ENCODE results near the gene GLIS2.

The GLIS2 gene

GRCh38 chr16:4339909-4340308 is 24.0 kb downstream of the GLIS2 start:
- H3K36me3 ChIP-seq (ENCODE audit: insufficient read depth, low read length), result no peaks in the 10 kb centered on the region
- no peak overlapping the region for H3K9ac ChIP-seq (ENCODE audit: low read depth, low read length, poor library complexity, severe bottlenecking)
- no peaks in the 10 kb centered on the region for H3F3A ChIP-seq (ENCODE audit: low read depth)
- H3K9me3 ChIP-seq (ENCODE audit: insufficient read depth, low read depth, low read length), result no peaks in the 10 kb centered on the region
- no peaks in the 10 kb centered on the region for H3K27me3 ChIP-seq (ENCODE audit: insufficient read depth, low read length, poor library complexity, severe bottlenecking)
- no peak overlapping the region for H3K4me2 ChIP-seq (ENCODE audit: low read depth, low read length, poor library complexity, severe bottlenecking)
- no peak overlapping the region for H3K4me3 ChIP-seq (ENCODE audit: low read length, poor library complexity, severe bottlenecking)
- H4K20me1 ChIP-seq (ENCODE audit: insufficient read depth, low read length, poor library complexity, severe bottlenecking), result no peaks in the 10 kb centered on the region
- H3K9me2 ChIP-seq (replicated peaks; ENCODE audit: low read depth, low read length), result no peaks in the 10 kb centered on the region
- H3K79me2 ChIP-seq (ENCODE audit: insufficient read depth, low read length), result no peaks in the 10 kb centered on the region; the same call in 1 of the 2 replicates
- no peak overlapping the region for H2AFZ ChIP-seq (ENCODE audit: low read length)
- H3K4me1 ChIP-seq (ENCODE audit: insufficient read depth, low read length, poor library complexity, severe bottlenecking), result no peaks in the 10 kb centered on the region
- TF ChIP-seq CTCF (conservative IDR thresholded peaks at IDR 0.05; ENCODE audit: low read length) (no peak), EZH2phosphoT487 (IDR thresholded peaks at IDR 0.05; ENCODE audit: borderline replicate concordance) (no peak)

GRCh38 chr16:4340443-4340842 is 24.6 kb downstream of the GLIS2 start:
- no peaks in the 10 kb centered on the region for H4K20me1 ChIP-seq (ENCODE audit: insufficient read depth, low read length, poor library complexity, severe bottlenecking)
- TF ChIP-seq EZH2phosphoT487 (IDR thresholded peaks at IDR 0.05; ENCODE audit: borderline replicate concordance) (no peak), CTCF (conservative IDR thresholded peaks at IDR 0.05; ENCODE audit: low read length) (no peak)
- no peak overlapping the region for H2AFZ ChIP-seq (ENCODE audit: low read length)
- H3K4me2 ChIP-seq (ENCODE audit: low read depth, low read length, poor library complexity, severe bottlenecking), result no peak overlapping the region
- H3K9me3 ChIP-seq (ENCODE audit: insufficient read depth, low read depth, low read length), result no peaks in the 10 kb centered on the region
- H3K36me3 ChIP-seq (ENCODE audit: insufficient read depth, low read length), result no peaks in the 10 kb centered on the region
- H3K4me3 ChIP-seq (ENCODE audit: low read length, poor library complexity, severe bottlenecking), result no peak overlapping the region
- H3F3A ChIP-seq (ENCODE audit: low read depth), result no peaks in the 10 kb centered on the region
- no peaks in the 10 kb centered on the region for H3K9me2 ChIP-seq (replicated peaks; ENCODE audit: low read depth, low read length)
- H3K27me3 ChIP-seq (ENCODE audit: insufficient read depth, low read length, poor library complexity, severe bottlenecking), result no peaks in the 10 kb centered on the region
- H3K4me1 ChIP-seq (ENCODE audit: insufficient read depth, low read length, poor library complexity, severe bottlenecking), result no peaks in the 10 kb centered on the region
- no peaks in the 10 kb centered on the region; the same call in 1 of the 2 replicates for H3K79me2 ChIP-seq (ENCODE audit: insufficient read depth, low read length)
- H3K9ac ChIP-seq (ENCODE audit: low read depth, low read length, poor library complexity, severe bottlenecking), result no peak overlapping the region

GRCh38 chr16:4341250-4341649 is 25.4 kb downstream of the GLIS2 start:
- no peak for TF ChIP-seq CTCF (conservative IDR thresholded peaks at IDR 0.05; ENCODE audit: low read length)
- no peak for TF ChIP-seq EZH2phosphoT487 (IDR thresholded peaks at IDR 0.05; ENCODE audit: borderline replicate concordance)
- H3K4me3 ChIP-seq (ENCODE audit: low read length, poor library complexity, severe bottlenecking), result no peak overlapping the region
- no peaks in the 10 kb centered on the region; the same call in 1 of the 2 replicates for H3K79me2 ChIP-seq (ENCODE audit: insufficient read depth, low read length)
- H3K4me1 ChIP-seq (ENCODE audit: insufficient read depth, low read length, poor library complexity, severe bottlenecking), result no peaks in the 10 kb centered on the region
- no peak overlapping the region for H3K4me2 ChIP-seq (ENCODE audit: low read depth, low read length, poor library complexity, severe bottlenecking)
- no peaks in the 10 kb centered on the region for H3K9me3 ChIP-seq (ENCODE audit: insufficient read depth, low read depth, low read length)
- no peak overlapping the region for H3K9ac ChIP-seq (ENCODE audit: low read depth, low read length, poor library complexity, severe bottlenecking)
- H4K20me1 ChIP-seq (ENCODE audit: insufficient read depth, low read length, poor library complexity, severe bottlenecking), result no peaks in the 10 kb centered on the region
- no peak overlapping the region for H2AFZ ChIP-seq (ENCODE audit: low read length)
- H3F3A ChIP-seq (ENCODE audit: low read depth), result no peaks in the 10 kb centered on the region
- no peaks in the 10 kb centered on the region for H3K36me3 ChIP-seq (ENCODE audit: insufficient read depth, low read length)
- no peaks in the 10 kb centered on the region for H3K9me2 ChIP-seq (replicated peaks; ENCODE audit: low read depth, low read length)
- no peaks in the 10 kb centered on the region for H3K27me3 ChIP-seq (ENCODE audit: insufficient read depth, low read length, poor library complexity, severe bottlenecking)

Data from Loucy (cell line).